GM10266 (cell line): ENCODE results near the gene SIGLEC5.
A peak's percentile ranks its signal among the peaks of the same experiment; 100 is the strongest.

Source experiments
- DNase-seq: peaks from one replicate; pipeline ENCODE4 v3.0.0; 2012; ENCODE audit errors: extremely low spot score
- TF ChIP-seq, protein P1 (sequence below): IDR thresholded peaks from 2 replicates; pipeline ENCODE4 v1.5.1; 2012; ENCODE audit warnings: mild to moderate bottlenecking, low read depth; ENCODE audit not compliant: control insufficient read depth, insufficient read depth; ENCODE audit errors: missing control alignments

The SIGLEC5 gene

DNA sequence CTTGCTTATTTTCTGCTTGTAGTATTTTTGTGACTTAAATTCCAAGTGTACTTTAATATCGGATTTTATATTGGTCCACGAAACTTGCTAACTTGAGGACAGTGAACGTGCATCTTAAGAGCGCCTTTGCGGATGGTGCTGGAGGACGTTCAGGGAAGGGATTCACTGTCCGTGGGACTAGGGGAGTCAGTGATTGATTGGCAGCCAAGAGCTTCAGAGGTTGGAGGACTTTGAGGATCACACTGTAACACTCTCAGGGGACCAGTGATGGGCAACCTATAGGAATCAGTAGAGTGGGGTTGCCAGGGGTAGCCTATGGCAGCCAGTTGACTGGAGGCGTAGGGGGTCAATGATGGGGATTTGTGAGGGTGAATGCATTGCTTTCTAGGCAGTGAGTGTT lies 58.6 kb downstream of the SIGLEC5 start:
- TF ChIP-seq, protein P1, sequence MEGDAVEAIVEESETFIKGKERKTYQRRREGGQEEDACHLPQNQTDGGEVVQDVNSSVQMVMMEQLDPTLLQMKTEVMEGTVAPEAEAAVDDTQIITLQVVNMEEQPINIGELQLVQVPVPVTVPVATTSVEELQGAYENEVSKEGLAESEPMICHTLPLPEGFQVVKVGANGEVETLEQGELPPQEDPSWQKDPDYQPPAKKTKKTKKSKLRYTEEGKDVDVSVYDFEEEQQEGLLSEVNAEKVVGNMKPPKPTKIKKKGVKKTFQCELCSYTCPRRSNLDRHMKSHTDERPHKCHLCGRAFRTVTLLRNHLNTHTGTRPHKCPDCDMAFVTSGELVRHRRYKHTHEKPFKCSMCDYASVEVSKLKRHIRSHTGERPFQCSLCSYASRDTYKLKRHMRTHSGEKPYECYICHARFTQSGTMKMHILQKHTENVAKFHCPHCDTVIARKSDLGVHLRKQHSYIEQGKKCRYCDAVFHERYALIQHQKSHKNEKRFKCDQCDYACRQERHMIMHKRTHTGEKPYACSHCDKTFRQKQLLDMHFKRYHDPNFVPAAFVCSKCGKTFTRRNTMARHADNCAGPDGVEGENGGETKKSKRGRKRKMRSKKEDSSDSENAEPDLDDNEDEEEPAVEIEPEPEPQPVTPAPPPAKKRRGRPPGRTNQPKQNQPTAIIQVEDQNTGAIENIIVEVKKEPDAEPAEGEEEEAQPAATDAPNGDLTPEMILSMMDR = no peak
- DNase-seq = no peak

GRCh38 chr19:51570962-51571575 lies 59.1 kb downstream of the SIGLEC5 start, which contains the start of gene ZNF175:
Gene ZNF175 (plus strand): TSS chr19:51571283. CDS start chr19:51573330, 2,047 bp downstream.
- TF ChIP-seq, protein P1 = no peak
- peak; percentile 76 for DNase-seq

- TF ChIP-seq, protein P1 = no peak
- no peak for DNase-seq
Observed at GRCh38 chr19:51568456-51568855, 61.7 kb downstream of the SIGLEC5 start.

DNA sequence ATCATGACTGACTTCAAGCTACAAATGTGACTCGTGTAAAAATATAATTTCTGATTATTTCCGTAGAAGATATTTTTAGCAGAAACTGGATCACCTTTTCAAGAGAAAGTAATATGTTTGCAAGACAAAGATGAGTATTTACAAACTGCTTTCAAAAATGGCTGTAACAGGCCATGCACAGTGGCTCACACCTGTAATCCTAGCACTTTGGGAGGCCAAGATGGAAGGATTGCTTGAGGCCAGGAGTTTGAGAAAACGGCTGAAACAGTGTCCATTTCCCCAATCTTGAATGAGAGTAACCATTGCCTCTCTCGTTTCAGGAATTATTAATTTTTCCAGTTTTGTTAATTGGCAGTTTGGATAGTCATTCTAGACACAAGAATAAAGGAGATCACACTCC lies 62.6 kb downstream of the SIGLEC5 start:
- TF ChIP-seq, protein P1 = no peak
- DNase-seq = no peak

DNA sequence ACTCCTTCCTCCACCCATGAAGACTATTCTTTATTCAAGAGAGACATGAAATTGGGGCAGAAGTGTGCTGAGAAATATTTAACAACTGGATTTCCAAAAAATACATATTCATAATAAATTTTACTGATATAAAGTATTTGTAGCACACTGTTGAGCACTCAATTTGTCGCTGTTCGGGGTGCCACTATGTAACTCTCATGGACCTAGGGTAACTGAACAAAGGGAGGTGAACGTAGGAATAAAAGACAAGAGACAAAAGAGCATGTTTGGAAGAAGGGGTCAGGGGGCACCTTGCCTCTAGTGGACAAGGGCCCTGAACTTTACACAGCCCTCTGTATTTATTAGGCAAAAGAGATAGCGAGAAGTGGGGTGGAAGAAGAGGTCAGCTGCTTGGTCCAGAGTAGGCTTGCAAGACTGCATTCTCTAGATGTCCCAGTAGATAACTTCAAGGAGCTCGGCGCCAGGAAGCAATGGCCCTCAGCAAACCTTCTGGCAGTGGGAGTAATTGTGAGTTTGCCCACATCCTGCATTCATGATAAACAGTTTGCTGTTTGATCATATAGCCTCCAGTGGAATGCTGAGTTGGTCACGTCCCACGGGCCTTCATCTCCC lies 63.6 kb downstream of the SIGLEC5 start:
- no peak for DNase-seq
- TF ChIP-seq, protein P1 = no peak

GRCh38 chr19:51565583-51565982 lies 64.6 kb downstream of the SIGLEC5 start:
- no peak for DNase-seq
- TF ChIP-seq, protein P1 = no peak

DNA sequence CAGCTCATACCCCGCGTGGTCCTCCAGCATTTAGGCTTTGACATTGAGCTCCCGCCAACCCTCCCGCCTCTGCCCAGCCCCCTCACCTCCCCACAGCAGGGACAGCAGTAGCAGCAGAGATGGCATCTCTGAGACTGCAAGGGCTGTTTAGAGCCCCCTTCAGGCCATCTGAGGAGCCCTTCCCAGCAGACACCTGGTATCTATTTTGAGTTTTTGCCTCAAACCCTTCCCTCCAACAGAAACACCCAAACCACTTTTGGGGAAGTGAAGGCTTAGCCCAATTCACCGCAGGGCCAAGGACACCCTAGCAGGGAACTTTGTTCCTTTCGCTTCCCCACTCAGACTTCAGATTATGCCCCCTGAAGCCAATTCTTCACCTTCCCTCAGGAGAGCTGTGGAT lies 65.4 kb downstream of the SIGLEC5 start:
- TF ChIP-seq, protein P1 = peak; percentile 36
- DNase-seq = peak; percentile 34
